ENCODE results near the gene NEIL1. TPM values are rescaled to one million over a fixed set of nuclear protein-coding genes. Genes with fewer than 3 reads are reported as not detected.
"Not testable (repeated sequence)": the region's sequence is repeated elsewhere in the genome, so short reads cannot be mapped to it uniquely, and the experiment has no call there.

NEIL1 gene
- total RNA-seq, 1 donor: 4.3 TPM

DNA sequence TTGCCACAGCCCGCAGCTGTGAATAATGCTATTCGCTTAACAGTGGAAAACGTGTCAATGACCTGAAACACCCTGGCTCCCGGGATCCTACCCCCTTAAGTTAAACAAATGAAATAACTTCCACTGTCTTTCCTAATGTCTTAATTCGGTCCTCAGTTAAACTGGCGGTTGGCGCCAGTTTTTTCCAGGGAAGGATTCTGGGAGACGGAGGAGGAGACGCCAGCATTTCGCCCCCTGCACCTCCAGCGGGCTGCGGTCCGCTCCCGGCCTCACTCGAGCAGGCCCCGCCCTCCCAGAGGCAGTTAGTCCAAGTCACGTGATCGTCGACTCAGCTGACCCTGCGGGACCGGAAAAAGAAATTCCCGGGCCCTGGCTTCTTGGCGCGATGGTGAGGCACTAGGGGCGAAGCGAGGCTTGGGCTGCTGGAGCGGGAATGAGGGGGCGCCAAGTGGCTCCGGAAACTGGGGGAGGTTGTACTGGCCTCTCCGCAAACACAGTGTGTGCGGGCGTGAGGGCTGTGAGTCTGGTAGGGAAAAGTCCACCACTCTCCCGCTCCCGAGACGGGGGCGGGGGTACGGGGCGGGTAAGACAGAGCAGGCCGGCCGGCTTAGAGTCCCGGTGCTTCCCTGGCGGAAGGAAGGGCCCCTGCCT, 11.0 kb upstream of the NEIL1 start, which contains the start of gene COMMD4:
TSS of gene COMMD4 (plus strand) at position 359 of the 651 bp plus-strand sequence. CDS start at position 386, 27 bp downstream.
- peak within 1 kb of the TSS; percentile 90 for H3K4me3 ChIP-seq (ENCODE audit: low read depth, low read length)
- peak; percentile 96 for DNase-seq (ENCODE audit: low read depth)
- TF ChIP-seq, protein P1, sequence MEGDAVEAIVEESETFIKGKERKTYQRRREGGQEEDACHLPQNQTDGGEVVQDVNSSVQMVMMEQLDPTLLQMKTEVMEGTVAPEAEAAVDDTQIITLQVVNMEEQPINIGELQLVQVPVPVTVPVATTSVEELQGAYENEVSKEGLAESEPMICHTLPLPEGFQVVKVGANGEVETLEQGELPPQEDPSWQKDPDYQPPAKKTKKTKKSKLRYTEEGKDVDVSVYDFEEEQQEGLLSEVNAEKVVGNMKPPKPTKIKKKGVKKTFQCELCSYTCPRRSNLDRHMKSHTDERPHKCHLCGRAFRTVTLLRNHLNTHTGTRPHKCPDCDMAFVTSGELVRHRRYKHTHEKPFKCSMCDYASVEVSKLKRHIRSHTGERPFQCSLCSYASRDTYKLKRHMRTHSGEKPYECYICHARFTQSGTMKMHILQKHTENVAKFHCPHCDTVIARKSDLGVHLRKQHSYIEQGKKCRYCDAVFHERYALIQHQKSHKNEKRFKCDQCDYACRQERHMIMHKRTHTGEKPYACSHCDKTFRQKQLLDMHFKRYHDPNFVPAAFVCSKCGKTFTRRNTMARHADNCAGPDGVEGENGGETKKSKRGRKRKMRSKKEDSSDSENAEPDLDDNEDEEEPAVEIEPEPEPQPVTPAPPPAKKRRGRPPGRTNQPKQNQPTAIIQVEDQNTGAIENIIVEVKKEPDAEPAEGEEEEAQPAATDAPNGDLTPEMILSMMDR (IDR thresholded peaks at IDR 0.05; ENCODE audit: insufficient read depth, low read depth, low read length): no peak

DNA sequence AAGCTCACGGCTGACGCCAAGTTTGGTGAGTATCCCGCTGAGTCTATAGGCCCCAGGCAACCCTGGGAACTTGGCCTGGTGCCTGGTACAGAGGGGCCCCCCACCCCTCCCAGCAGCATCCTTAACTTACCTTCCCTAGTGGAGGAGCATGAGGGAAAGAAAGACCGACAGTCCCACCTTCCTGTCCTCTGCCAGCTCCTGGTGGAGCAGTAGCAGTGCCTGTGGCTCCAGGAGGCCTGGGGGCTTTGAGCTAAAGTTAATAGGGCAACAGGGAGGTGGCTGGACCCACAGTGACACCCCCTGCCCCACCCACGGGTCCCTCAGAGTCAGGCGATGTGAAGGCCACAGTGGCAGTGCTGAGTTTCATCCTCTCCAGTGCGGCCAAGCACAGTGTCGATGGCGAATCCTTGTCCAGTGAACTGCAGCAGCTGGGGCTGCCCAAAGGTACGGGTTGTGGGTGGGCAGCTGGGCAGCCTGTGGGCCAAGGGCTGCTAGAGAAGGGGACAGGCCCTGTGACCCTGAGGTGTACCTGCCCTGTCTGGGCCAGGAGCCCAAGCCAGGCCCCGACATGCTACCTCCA, 8.1 kb upstream of the NEIL1 start:
- no peak overlapping the region for H3K4me3 ChIP-seq (ENCODE audit: low read depth, low read length)
- no peak for DNase-seq (ENCODE audit: low read depth)
- TF ChIP-seq, protein P1 (IDR thresholded peaks at IDR 0.05; ENCODE audit: insufficient read depth, low read depth, low read length): no peak

DNA sequence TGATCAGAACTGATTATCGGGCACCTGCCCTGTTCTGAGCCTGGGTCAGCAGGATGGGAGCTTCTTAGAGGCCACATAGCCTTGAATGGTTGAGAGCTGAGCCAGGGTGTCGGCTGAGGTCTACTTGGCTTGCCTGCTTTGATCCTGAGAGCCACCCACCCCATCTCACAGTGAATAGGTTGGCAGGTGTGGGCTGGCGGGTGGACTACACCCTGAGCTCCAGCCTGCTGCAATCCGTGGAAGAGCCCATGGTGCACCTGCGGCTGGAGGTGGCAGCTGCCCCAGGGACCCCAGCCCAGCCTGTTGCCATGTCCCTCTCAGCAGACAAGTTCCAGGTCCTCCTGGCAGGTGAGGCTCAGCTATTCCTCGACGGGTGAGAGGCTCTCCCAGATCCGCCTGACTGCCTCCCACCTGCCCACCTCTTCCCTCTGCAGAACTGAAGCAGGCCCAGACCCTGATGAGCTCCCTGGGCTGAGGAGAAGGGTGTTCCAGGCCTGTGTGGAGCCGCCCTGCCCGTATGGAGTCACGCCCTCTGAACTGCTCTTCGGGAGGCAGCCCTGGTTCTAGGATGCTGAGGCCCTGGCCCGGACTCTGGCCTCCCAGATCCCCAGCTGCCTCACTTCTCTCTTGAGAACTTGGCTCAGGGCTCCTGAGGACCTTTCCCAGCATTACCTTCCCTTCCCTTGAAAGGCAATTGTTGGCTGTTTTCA, 7.2 kb upstream of the NEIL1 start:
- TF ChIP-seq, protein P1 (IDR thresholded peaks at IDR 0.05; ENCODE audit: insufficient read depth, low read depth, low read length): no peak
- H3K4me3 ChIP-seq (ENCODE audit: low read depth, low read length): no peak overlapping the region
- no peak for DNase-seq (ENCODE audit: low read depth)

DNA sequence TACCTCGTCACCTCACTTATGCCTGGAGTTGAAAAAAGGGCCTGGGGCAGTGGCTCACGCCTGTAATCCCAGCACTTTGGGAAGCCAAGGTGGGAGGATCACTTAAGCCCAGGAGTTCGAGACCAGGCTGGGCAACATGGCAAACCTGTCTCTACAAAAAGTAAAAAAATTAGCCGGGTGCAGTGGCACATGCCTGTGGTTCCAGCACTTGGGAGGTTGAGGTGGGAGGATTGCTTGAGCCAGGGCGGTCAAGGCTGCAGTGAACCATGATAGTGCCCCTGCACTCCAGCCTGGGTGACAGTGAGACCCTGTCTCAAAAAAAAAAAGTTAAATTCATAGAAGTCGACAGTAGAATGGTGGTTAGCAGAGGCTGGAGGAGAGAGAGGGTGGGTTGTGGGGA, 4.6 kb upstream of the NEIL1 start:
- DNase-seq (ENCODE audit: low read depth): no peak
- no peak overlapping the region for H3K4me3 ChIP-seq (ENCODE audit: low read depth, low read length)
- TF ChIP-seq, protein P1 (IDR thresholded peaks at IDR 0.05; ENCODE audit: insufficient read depth, low read depth, low read length): no peak

DNA sequence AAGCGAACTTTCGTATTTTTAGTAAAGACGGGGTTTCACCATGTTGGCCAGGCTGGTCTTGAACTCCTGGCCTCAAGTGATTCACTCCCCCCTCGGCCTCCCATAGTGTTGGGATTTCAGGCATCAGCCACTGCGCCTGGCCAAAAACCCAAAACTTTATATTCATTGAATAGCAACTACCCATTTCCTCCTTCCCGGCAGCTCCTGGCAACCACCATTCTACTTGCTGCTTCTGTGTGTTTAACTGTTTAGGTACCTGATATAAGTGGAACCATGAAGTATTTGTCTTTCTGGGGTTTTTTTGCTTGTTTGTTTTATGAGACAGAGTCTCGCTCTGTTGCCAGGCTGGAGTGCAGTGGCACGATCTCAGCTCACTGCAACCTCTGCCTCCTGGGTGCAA, 2.9 kb upstream of the NEIL1 start:
- DNase-seq (ENCODE audit: low read depth); H3K4me3 ChIP-seq (ENCODE audit: low read depth, low read length): not testable (repeated sequence)

DNA sequence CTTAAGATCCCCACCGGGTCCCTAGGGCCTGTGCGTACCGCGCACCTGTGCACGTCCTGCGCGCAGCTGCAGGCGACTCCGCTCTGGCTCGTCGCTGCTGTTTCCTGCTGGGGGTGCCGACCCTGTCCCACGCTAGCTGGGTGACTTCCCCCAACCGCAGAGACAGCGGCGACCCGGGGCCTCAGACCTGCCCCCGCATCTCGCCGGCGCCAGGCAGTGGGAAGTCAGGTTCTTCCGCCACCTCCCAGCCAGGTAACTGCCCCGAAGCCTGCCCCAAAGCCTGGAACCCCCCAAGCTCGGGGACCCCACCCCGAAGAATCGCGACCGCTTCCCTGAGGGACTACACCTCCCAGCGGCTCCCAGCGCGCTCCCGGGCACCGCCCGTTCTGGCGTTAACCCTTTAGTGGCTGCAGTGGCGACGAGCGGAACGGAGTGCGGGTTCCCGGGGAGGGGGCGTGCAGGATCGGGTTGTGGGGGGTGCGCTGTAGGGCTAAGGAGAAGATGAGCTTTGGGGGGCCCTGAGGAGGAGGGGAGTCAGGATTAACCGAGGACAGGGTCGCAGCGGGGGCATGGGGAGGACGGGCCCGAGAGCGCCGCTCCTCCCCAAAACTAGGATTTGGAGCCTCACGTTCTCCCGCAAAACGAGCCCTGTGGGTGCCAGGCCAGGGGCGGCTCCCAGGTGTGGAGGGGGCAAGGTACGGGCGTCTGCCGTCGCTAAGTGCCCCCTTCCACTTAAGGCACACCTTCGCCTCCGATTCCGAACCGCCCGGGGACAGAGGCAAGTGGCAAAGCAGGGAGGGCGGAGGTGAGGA, 589 bp downstream of the NEIL1 start:
- DNase-seq (ENCODE audit: low read depth): no peak
- TF ChIP-seq, protein P1 (IDR thresholded peaks at IDR 0.05; ENCODE audit: insufficient read depth, low read depth, low read length): no peak
- H3K4me3 ChIP-seq (ENCODE audit: low read depth, low read length): peak overlapping the region; percentile 85
